ENCODE results near the gene NSF.

- TF ChIP-seq CTCF (IDR thresholded peaks at IDR 0.05) (no peak), POLR2A (IDR thresholded peaks at IDR 0.05) (no peak)
These were observed 182.2 kb downstream of the NSF start for GRCh38 chr17:46772475-46773220.

Measured in adrenal gland (tissue), 5 donors.